Measurements from ENCODE around the gene HIVEP3. TPM values are rescaled to one million over a fixed set of nuclear protein-coding genes. Genes with fewer than 3 reads are reported as not detected.

The HIVEP3 gene
- total and polyA plus RNA-seq, 2 of the 13 experiments (the other 11 are each of a cell fraction or from before 2014, with no cell fraction given), result 0.05 TPM; not detected in 1

GRCh38 chr1:41586230-41586629, 332.5 kb downstream of the HIVEP3 start (continued):
- TF ChIP-seq TAF15 (IDR thresholded peaks at IDR 0.05; ENCODE audit: low read depth, low read length, poor library complexity, severe bottlenecking) (no peak), RNF219 (CRISPR knock-in tag; IDR thresholded peaks at IDR 0.05) (no peak), MEIS2 (CRISPR knock-in tag; IDR thresholded peaks at IDR 0.05) (no peak), CENPT (CRISPR knock-in tag; IDR thresholded peaks at IDR 0.05; ENCODE audit: low read depth) (no peak), ZNF33B (CRISPR knock-in tag; IDR thresholded peaks at IDR 0.05) (no peak), ZNF704 (CRISPR knock-in tag; IDR thresholded peaks at IDR 0.05; ENCODE audit: borderline replicate concordance) (no peak), KDM5B (CRISPR knock-in tag; IDR thresholded peaks at IDR 0.05; ENCODE audit: borderline replicate concordance) (no peak), ZBTB44 (CRISPR knock-in tag; IDR thresholded peaks at IDR 0.05) (no peak), GMEB2 (CRISPR knock-in tag; IDR thresholded peaks at IDR 0.05; ENCODE audit: low read depth) (no peak)

Measured in HepG2 (cell line).